Hippocampal formation (tissue), 2 donors: ENCODE data around the gene GARIN3.
"Not testable (repeated sequence)": the region's sequence is repeated elsewhere in the genome, so short reads cannot be mapped to it uniquely, and the experiment has no call there.

Source experiments
- DNase-seq, 2 donors: peaks; one replicate each; lab custom pipeline; 2025; lab: John Stamatoyannopoulos, UW

Gene GARIN3

GRCh38 chr5:157166214-157167213 lies at the start of gene GARIN3:
TSS of gene GARIN3 (minus strand) at chr5:157166264. CDS start at chr5:157166168, 96 bp downstream.
- DNase-seq, result no peak

GRCh38 chr5:157215514-157216167 lies 49.6 kb upstream of the GARIN3 start:
- DNase-seq, result no peak

- no peak for DNase-seq
Observed at GRCh38 chr5:157214861-157215513, 48.9 kb upstream of the GARIN3 start.

- DNase-seq, result no peak
Observed at GRCh38 chr5:157214415-157214814, 48.4 kb upstream of the GARIN3 start.

GRCh38 chr5:157213527-157214243 lies 47.6 kb upstream of the GARIN3 start:
- no peak for DNase-seq

GRCh38 chr5:157212307-157212706 lies 46.2 kb upstream of the GARIN3 start:
- DNase-seq, result no peak

- not testable (repeated sequence) for DNase-seq
Observed at GRCh38 chr5:157210652-157211051, 44.6 kb upstream of the GARIN3 start.

GRCh38 chr5:157205708-157206107 lies 39.6 kb upstream of the GARIN3 start:
- no peak for DNase-seq

- DNase-seq, result no peak
Observed at GRCh38 chr5:157204765-157205164, 38.7 kb upstream of the GARIN3 start.

GRCh38 chr5:157203417-157203816 lies 37.4 kb upstream of the GARIN3 start:
- DNase-seq, result no peak

GRCh38 chr5:157201857-157202256 lies 35.8 kb upstream of the GARIN3 start:
- no peak for DNase-seq

GRCh38 chr5:157198277-157198986 lies 32.4 kb upstream of the GARIN3 start:
- DNase-seq, result no peak

- DNase-seq, result no peak
Observed at GRCh38 chr5:157197086-157197485, 31.0 kb upstream of the GARIN3 start.

GRCh38 chr5:157196045-157196444 lies 30.0 kb upstream of the GARIN3 start:
- DNase-seq, result no peak

- no peak for DNase-seq
Observed at GRCh38 chr5:157193699-157194424, 27.8 kb upstream of the GARIN3 start.

GRCh38 chr5:157189223-157189622 lies 23.2 kb upstream of the GARIN3 start:
- DNase-seq, result no peak

- no peak for DNase-seq
Observed at GRCh38 chr5:157188270-157188669, 22.2 kb upstream of the GARIN3 start.

GRCh38 chr5:157187046-157187754 lies 21.1 kb upstream of the GARIN3 start:
- no peak for DNase-seq

GRCh38 chr5:157186309-157187045 lies 20.4 kb upstream of the GARIN3 start:
- no peak for DNase-seq
